ENCODE results near the gene ADORA2A.
A peak's percentile ranks its signal among the peaks of the same experiment; 100 is the strongest.

Gene ADORA2A

GRCh38 chr22:24427500-24428164 is at the start of gene ADORA2A:
Gene ADORA2A (plus strand): TSS chr22:24427599. CDS start chr22:24433405, 5,806 bp downstream.
- DNase-seq (ENCODE audit: low read depth in 2 of 2), result peak; percentile 46 to 53

GRCh38 chr22:24379536-24379935 is 47.9 kb upstream of the ADORA2A start:
- no peak for DNase-seq (ENCODE audit: low read depth in 2 of 2)

GRCh38 chr22:24380220-24380904 is 47.0 kb upstream of the ADORA2A start:
- DNase-seq (ENCODE audit: low read depth in 2 of 2), result no peak

- DNase-seq (ENCODE audit: low read depth in 2 of 2), result no peak
Observed at GRCh38 chr22:24380905-24381230, 46.5 kb upstream of the ADORA2A start.

- no peak for DNase-seq (ENCODE audit: low read depth in 2 of 2)
Observed at GRCh38 chr22:24383061-24383460, 44.3 kb upstream of the ADORA2A start.

- DNase-seq (ENCODE audit: low read depth in 2 of 2), result no peak
Observed at GRCh38 chr22:24384131-24384530, 43.3 kb upstream of the ADORA2A start.

GRCh38 chr22:24386937-24387471 is 40.4 kb upstream of the ADORA2A start:
- DNase-seq (ENCODE audit: low read depth in 2 of 2), result no peak

- no peak for DNase-seq (ENCODE audit: low read depth in 2 of 2)
Observed at GRCh38 chr22:24389680-24390079, 37.7 kb upstream of the ADORA2A start.

- DNase-seq (ENCODE audit: low read depth in 2 of 2), result no peak
Observed at GRCh38 chr22:24390156-24390555, 37.2 kb upstream of the ADORA2A start.

GRCh38 chr22:24390576-24390975 is 36.8 kb upstream of the ADORA2A start:
- DNase-seq (ENCODE audit: low read depth in 2 of 2), result no peak

GRCh38 chr22:24391836-24392217 is 35.6 kb upstream of the ADORA2A start:
- no peak for DNase-seq (ENCODE audit: low read depth in 2 of 2)

- no peak for DNase-seq (ENCODE audit: low read depth in 2 of 2)
Observed at GRCh38 chr22:24392218-24392931, 35.0 kb upstream of the ADORA2A start.

GRCh38 chr22:24393012-24393559 is 34.3 kb upstream of the ADORA2A start:
- no peak for DNase-seq (ENCODE audit: low read depth in 2 of 2)

- DNase-seq (ENCODE audit: low read depth in 2 of 2), result no peak
Observed at GRCh38 chr22:24393848-24394247, 33.6 kb upstream of the ADORA2A start.

GRCh38 chr22:24394254-24394653 is 33.1 kb upstream of the ADORA2A start:
- no peak for DNase-seq (ENCODE audit: low read depth in 2 of 2)

- no peak for DNase-seq (ENCODE audit: low read depth in 2 of 2)
Observed at GRCh38 chr22:24398409-24398808, 29.0 kb upstream of the ADORA2A start.

GRCh38 chr22:24400034-24400725 is 27.2 kb upstream of the ADORA2A start:
- DNase-seq (ENCODE audit: low read depth in 2 of 2), result no peak

- DNase-seq (ENCODE audit: low read depth in 2 of 2), result no peak
Observed at GRCh38 chr22:24400726-24401596, 26.4 kb upstream of the ADORA2A start.

- DNase-seq (ENCODE audit: low read depth in 2 of 2), result no peak
Observed at GRCh38 chr22:24401931-24402367, 25.4 kb upstream of the ADORA2A start.

- DNase-seq (ENCODE audit: low read depth in 2 of 2), result no peak
Observed at GRCh38 chr22:24402460-24403192, 24.8 kb upstream of the ADORA2A start.
